GM21529 (cell line): Measurements from ENCODE around the gene OR10G3.
A peak's percentile ranks its signal among the peaks of the same experiment; 100 is the strongest.

Source experiments
- ATAC-seq: cut with Tn5 transposase; IDR thresholded peaks from one replicate; pipeline ENCODE4 v1.9.1; 2021; ENCODE audit not compliant: unreplicated experiment

Gene OR10G3

GRCh38 chr14:21535545-21536417 is 44.1 kb downstream of the OR10G3 start:
- no peak for ATAC-seq

- no peak for ATAC-seq
Observed at GRCh38 chr14:21534576-21534975, 45.3 kb downstream of the OR10G3 start.

- no peak for ATAC-seq
Observed at GRCh38 chr14:21533294-21533693, 46.6 kb downstream of the OR10G3 start.

GRCh38 chr14:21529515-21529914 is 50.4 kb downstream of the OR10G3 start:
- no peak for ATAC-seq

GRCh38 chr14:21528381-21529348 is 51.2 kb downstream of the OR10G3 start:
- ATAC-seq = no peak

GRCh38 chr14:21527318-21527679 is 52.6 kb downstream of the OR10G3 start:
- ATAC-seq = no peak

GRCh38 chr14:21526672-21527317 is 53.1 kb downstream of the OR10G3 start:
- peak; percentile 35 for ATAC-seq

- ATAC-seq = peak; percentile 67
Observed at GRCh38 chr14:21525962-21526671, 53.8 kb downstream of the OR10G3 start, which contains the start of gene SALL2. TSS of gene SALL2 (minus strand) at chr14:21526346. CDS start at chr14:21526127, 219 bp downstream.

- no peak for ATAC-seq
Observed at GRCh38 chr14:21525571-21525961, 54.3 kb downstream of the OR10G3 start.

GRCh38 chr14:21524575-21525490 is 55.0 kb downstream of the OR10G3 start:
- no peak for ATAC-seq

GRCh38 chr14:21523203-21523602 is 56.7 kb downstream of the OR10G3 start:
- no peak for ATAC-seq

GRCh38 chr14:21521501-21521900 is 58.4 kb downstream of the OR10G3 start:
- no peak for ATAC-seq

GRCh38 chr14:21520767-21521166 is 59.1 kb downstream of the OR10G3 start:
- no peak for ATAC-seq

- ATAC-seq = no peak
Observed at GRCh38 chr14:21518725-21519124, 61.2 kb downstream of the OR10G3 start.
